CD14-positive monocyte (primary cell): ENCODE results near the gene DTNB. TPM values are rescaled to one million over a fixed set of nuclear protein-coding genes. Genes with fewer than 3 reads are reported as not detected.

Source experiments
- DNase-seq, 3 donors: peaks; one replicate each; pipeline ENCODE4 v3.0.0-alpha.2; 2011 to 2022
- H2AFZ ChIP-seq: 2 replicates; pipeline ENCODE4 v1.6.0; 2012; ENCODE audit warnings: mild to moderate bottlenecking, low read depth, low read length, inconsistent platforms; ENCODE audit not compliant: insufficient read depth, poor library complexity, severe bottlenecking
- H3K27ac ChIP-seq, 2 donors: 1 replicate in 1 of 2; 2 replicates in 1 of 2; pipeline ENCODE4 v1.5.1; 2012 to 2013; ENCODE audit warnings: low read length in 2 of 2, control low read depth in 1 of 2, inconsistent platforms in 1 of 2, low read depth in 1 of 2, mild to moderate bottlenecking in 1 of 2
- H3K27me3 ChIP-seq, 2 donors: one replicate each; pipeline versions ENCODE4 v1.6.0 to v1.6.1; 2011 to 2013; ENCODE audit warnings: low read length in 2 of 2; ENCODE audit not compliant: control insufficient read depth in 2 of 2, insufficient read depth in 2 of 2
- H3K36me3 ChIP-seq, 2 donors: replicated peaks in 1 of 2; 1 replicate in 1 of 2; 2 replicates in 1 of 2; pipeline versions ENCODE4 v1.5.1 to v1.6.1; 2012 to 2013; ENCODE audit warnings: low read length in 2 of 2, control low read depth in 1 of 2, inconsistent platforms in 1 of 2, mild to moderate bottlenecking in 1 of 2; ENCODE audit not compliant: insufficient read depth in 2 of 2, control insufficient read depth in 1 of 2
- H3K4me1 ChIP-seq, 2 donors: 1 replicate in 1 of 2; 2 replicates in 1 of 2; pipeline versions ENCODE4 v1.5.1 to v1.6.1; 2012 to 2013; ENCODE audit warnings: low read length in 2 of 2, control low read depth in 1 of 2, inconsistent platforms in 1 of 2, mild to moderate bottlenecking in 1 of 2, moderate library complexity in 1 of 2; ENCODE audit not compliant: insufficient read depth in 2 of 2, control insufficient read depth in 1 of 2
- H3K4me2 ChIP-seq: replicated peaks from 2 replicates; pipeline ENCODE3; 2012; ENCODE audit warnings: low read length, moderate library complexity, mild to moderate bottlenecking; ENCODE audit not compliant: poor library complexity, severe bottlenecking; ENCODE audit errors: extremely low read depth
- H3K4me3 ChIP-seq, 3 experiments: fragments of 200-600 bp in 1 of 3; sonication (generic) in 1 of 3; replicated peaks in 1 of 3; 1 replicate in 2 of 3; 2 replicates in 1 of 3; pipeline ENCODE4 v1.5.1; 2011 to 2013; ENCODE audit warnings: low read length in 3 of 3, mild to moderate bottlenecking in 3 of 3, control low read depth in 2 of 3, low read depth in 2 of 3, inconsistent platforms in 1 of 3, moderate library complexity in 1 of 3
- H3K79me2 ChIP-seq: 2 replicates; pipeline ENCODE4 v1.6.0; 2012; ENCODE audit warnings: mild to moderate bottlenecking, control low read depth, inconsistent platforms, low read length, moderate library complexity; ENCODE audit not compliant: insufficient read depth
- H3K9ac ChIP-seq: 2 replicates; pipeline ENCODE4 v1.6.0; 2017; ENCODE audit warnings: low read length, mild to moderate bottlenecking; ENCODE audit not compliant: insufficient read depth, poor library complexity, severe bottlenecking
- H3K9me3 ChIP-seq, 2 donors: replicated peaks in 1 of 2; 1 replicate in 1 of 2; 2 replicates in 1 of 2; pipeline versions ENCODE4 v1.5.1 to v1.6.1; 2012 to 2013; ENCODE audit warnings: low read length in 2 of 2, control low read depth in 1 of 2; ENCODE audit not compliant: control insufficient read depth in 1 of 2, insufficient read depth in 1 of 2
- H4K20me1 ChIP-seq: 2 replicates; pipeline ENCODE4 v1.6.0; 2012; ENCODE audit warnings: mild to moderate bottlenecking, low read length, control low read depth, moderate library complexity; ENCODE audit not compliant: insufficient read depth
- H3K27ac Mint-ChIP-seq, 7 donors: one replicate each; pipeline ENCODE4 v1.8.0; 2020; ENCODE audit warnings: mild to moderate bottlenecking in 7 of 7, mixed read lengths in 7 of 7, moderate library complexity in 6 of 7, inconsistent platforms in 2 of 7
- H3K27me3 Mint-ChIP-seq, 3 donors: one replicate each; pipeline ENCODE4 v1.8.0; 2021 to 2022; ENCODE audit warnings: low read depth in 3 of 3, mild to moderate bottlenecking in 3 of 3, mixed read lengths in 3 of 3, moderate library complexity in 3 of 3, inconsistent platforms in 1 of 3
- H3K36me3 Mint-ChIP-seq, 2 donors: one replicate each; pipeline ENCODE4 v1.8.0; 2020; ENCODE audit warnings: mixed read lengths in 2 of 2, inconsistent platforms in 1 of 2, mild to moderate bottlenecking in 1 of 2
- H3K4me1 Mint-ChIP-seq: one replicate; pipeline ENCODE4 v1.8.0; 2020; ENCODE audit warnings: mild to moderate bottlenecking, mixed read lengths
- H3K4me3 Mint-ChIP-seq, 2 donors: one replicate each; pipeline ENCODE4 v1.8.0; 2020; ENCODE audit warnings: mild to moderate bottlenecking in 2 of 2, mixed read lengths in 2 of 2, moderate library complexity in 1 of 2
- H3K9me3 Mint-ChIP-seq, 7 donors: one replicate each; pipeline ENCODE4 v1.8.0; 2020 to 2022; ENCODE audit warnings: mixed read lengths in 7 of 7, mild to moderate bottlenecking in 6 of 7, moderate library complexity in 6 of 7, inconsistent platforms in 2 of 7
- WGBS: methylation state at CpG from one replicate; pipeline ENCODE4 v1.1.5; 2013; ENCODE audit warnings: missing lambda C conversion rate; ENCODE audit not compliant: insufficient coverage; 5-methylcytosine and 5-hydroxymethylcytosine counted together
- intact Hi-C, 2 donors: fragments of 100-400 bp; cut with micrococcal nuclease; formaldehyde crosslinking; loops; one replicate each; pipeline versions ENCODE4 v1.15.0 to v1.15.1; 2023
- polyA plus RNA-seq, 3 donors: library from polyadenylated mRNA; depleted of rRNA in 1 of 3; unstranded in 2 of 3; stranded (reverse) in 1 of 3; fragments of 300-500 nt in 2 of 3; fragments of >200 nt in 1 of 3; fragmentation: Illumina TruSeq in 2 of 3; gene quantifications; 1 replicate in 2 of 3; 2 replicates in 1 of 3; pipeline ENCODE4 v1.2.3, GENCODE V29; 2012 to 2021
- TF ChIP-seq, protein P1 (sequence below): fragments of 200-600 bp; IDR thresholded peaks from one replicate; pipeline ENCODE4 v1.8.0; 2022; ENCODE audit warnings: antibody characterized with exemption, mild to moderate bottlenecking

Gene DTNB
- polyA plus RNA-seq, 3 donors = 3.0 to 4.2 (median 3.3) TPM

DNA sequence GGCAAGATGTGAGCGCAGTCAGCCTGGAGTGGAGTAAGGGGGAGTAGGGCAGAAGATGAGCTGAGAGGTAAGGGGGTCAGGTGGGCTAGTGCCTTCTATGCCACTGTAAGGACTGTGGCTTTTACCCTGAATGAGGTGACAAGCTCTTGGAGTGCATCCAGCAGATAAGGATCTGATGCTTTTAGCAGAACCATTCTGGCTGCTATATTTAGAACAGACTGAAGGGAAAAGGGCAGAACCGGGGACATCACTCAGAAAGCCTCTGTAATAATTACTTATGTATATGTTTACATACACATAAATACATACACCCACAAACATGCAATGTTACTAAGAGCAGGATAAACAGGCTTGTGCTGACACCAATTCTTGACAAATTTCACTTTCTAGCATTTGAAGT, 124.8 kb downstream of the DTNB start:
- Mint-ChIP-seq H3K9me3 (peaks cover 0 to 2% (median 0%) of the 10 kb centered on the region in 7 donors), H3K4me3 (no peak overlapping the region), H3K27me3 (peaks cover 0 to 2% (median 0%) of the 10 kb centered on the region in 3 donors), H3K36me3 (no peaks in the 10 kb centered on the region), H3K4me1 (peaks cover 20% of the 10 kb centered on the region), H3K27ac (peak overlapping the region in 1 of 7 donors; percentile 2)
- peaks cover 12 to 14% of the 10 kb centered on the region in 2 donors for H3K4me1 ChIP-seq
- no peak overlapping the region for H3K9ac ChIP-seq
- 100% methylated on average over 1 of the region's 2 CpGs for WGBS
- no peak overlapping the region for H3K4me3 ChIP-seq
- H3K79me2 ChIP-seq = no peaks in the 10 kb centered on the region
- H2AFZ ChIP-seq = no peak overlapping the region
- no peaks in the 10 kb centered on the region for H3K36me3 ChIP-seq
- no peaks in the 10 kb centered on the region for H3K9me3 ChIP-seq
- no peaks in the 10 kb centered on the region for H3K27me3 ChIP-seq
- H4K20me1 ChIP-seq = no peaks in the 10 kb centered on the region
- TF ChIP-seq, protein P1, sequence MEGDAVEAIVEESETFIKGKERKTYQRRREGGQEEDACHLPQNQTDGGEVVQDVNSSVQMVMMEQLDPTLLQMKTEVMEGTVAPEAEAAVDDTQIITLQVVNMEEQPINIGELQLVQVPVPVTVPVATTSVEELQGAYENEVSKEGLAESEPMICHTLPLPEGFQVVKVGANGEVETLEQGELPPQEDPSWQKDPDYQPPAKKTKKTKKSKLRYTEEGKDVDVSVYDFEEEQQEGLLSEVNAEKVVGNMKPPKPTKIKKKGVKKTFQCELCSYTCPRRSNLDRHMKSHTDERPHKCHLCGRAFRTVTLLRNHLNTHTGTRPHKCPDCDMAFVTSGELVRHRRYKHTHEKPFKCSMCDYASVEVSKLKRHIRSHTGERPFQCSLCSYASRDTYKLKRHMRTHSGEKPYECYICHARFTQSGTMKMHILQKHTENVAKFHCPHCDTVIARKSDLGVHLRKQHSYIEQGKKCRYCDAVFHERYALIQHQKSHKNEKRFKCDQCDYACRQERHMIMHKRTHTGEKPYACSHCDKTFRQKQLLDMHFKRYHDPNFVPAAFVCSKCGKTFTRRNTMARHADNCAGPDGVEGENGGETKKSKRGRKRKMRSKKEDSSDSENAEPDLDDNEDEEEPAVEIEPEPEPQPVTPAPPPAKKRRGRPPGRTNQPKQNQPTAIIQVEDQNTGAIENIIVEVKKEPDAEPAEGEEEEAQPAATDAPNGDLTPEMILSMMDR = no peak
- no peak overlapping the region for H3K27ac ChIP-seq
- no peak overlapping the region for H3K4me2 ChIP-seq
- no peak for DNase-seq
- intact Hi-C loops = no loop called here

DNA sequence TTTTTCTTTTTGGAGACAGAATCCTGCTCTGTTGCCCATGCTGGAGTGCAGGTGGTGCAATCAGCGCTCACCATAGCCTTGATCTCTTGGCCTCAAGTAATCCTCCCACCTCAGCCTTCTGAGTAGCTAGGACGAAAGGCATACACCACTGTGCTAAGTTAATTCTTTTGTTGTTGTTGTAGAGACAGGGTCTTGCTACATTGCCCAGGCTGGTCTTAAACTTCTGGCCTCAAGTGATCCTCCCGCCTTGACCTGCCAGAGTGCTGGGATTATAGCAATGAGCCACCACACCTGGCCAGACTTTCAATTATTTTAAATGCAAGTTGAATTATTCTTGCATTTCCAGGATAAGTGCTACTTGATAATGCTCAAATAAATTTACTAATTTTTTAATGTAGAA, 126.5 kb downstream of the DTNB start:
- H3K27ac Mint-ChIP-seq = no peak overlapping the region
- TF ChIP-seq, protein P1 = no peak
- peaks cover 0 to 2% (median 0%) of the 10 kb centered on the region in 3 donors for H3K27me3 Mint-ChIP-seq
- Histone ChIP-seq H3K4me1 (peaks cover 9 to 12% of the 10 kb centered on the region in 2 donors), H3K36me3 (no peaks in the 10 kb centered on the region), H3K27ac (no peak overlapping the region), H2AFZ (no peak overlapping the region), H3K27me3 (no peaks in the 10 kb centered on the region), H3K9me3 (no peaks in the 10 kb centered on the region), H3K9ac (no peak overlapping the region), H4K20me1 (no peaks in the 10 kb centered on the region), H3K4me3 (no peak overlapping the region), H3K4me2 (no peak overlapping the region), H3K79me2 (no peaks in the 10 kb centered on the region)
- no peaks in the 10 kb centered on the region for H3K9me3 Mint-ChIP-seq
- H3K4me1 Mint-ChIP-seq = peaks cover 15% of the 10 kb centered on the region
- no peaks in the 10 kb centered on the region for H3K36me3 Mint-ChIP-seq
- WGBS = 100% methylated on average over 1 of the region's 3 CpGs
- no peak overlapping the region for H3K4me3 Mint-ChIP-seq
- intact Hi-C loops = no loop called here
- DNase-seq = no peak
